NCI-H510A treated with DMSO at 0.1 percent for 48 hours (cell line): Measurements from ENCODE around the gene NR4A2.

Experiments used
- DNase-seq: peaks from one replicate; lab custom pipeline; 2025; lab: John Stamatoyannopoulos, UW

The NR4A2 gene

GRCh38 chr2:156332534-156333273 lies at the start of gene NR4A2:
Gene NR4A2 (minus strand): TSS chr2:156332721. CDS start chr2:156330186, 2,535 bp downstream.
- DNase-seq = peak; percentile 77

DNA sequence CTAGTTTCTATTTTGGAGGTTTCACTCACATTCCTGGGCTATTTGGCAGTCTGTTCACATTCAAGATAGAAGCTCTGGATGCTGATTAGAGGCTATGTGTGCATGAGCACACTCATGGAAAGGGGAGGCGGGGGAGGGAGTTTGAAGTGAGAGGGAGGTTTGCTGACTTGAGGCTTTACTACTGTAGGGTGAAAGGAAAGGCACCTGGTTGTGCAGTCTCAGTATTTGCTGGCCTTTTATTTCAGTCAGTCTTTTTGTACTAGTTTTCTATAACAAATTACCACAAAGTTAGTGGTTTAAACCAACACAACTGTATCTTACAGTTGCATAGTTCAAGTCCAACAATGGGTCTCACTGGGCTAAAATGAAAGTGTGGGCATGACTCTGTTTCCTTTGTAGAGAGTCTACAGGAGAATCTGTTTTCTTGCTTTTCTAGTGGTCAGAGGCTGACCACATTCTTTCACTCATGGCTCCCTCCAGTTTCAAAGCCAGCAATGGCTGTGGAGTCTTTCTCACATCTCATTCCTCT lies 47.7 kb upstream of the NR4A2 start:
- no peak for DNase-seq

GRCh38 chr2:156379714-156380113 lies 47.2 kb upstream of the NR4A2 start:
- no peak for DNase-seq

- no peak for DNase-seq
Observed at GRCh38 chr2:156379071-156379470, 46.5 kb upstream of the NR4A2 start.

DNA sequence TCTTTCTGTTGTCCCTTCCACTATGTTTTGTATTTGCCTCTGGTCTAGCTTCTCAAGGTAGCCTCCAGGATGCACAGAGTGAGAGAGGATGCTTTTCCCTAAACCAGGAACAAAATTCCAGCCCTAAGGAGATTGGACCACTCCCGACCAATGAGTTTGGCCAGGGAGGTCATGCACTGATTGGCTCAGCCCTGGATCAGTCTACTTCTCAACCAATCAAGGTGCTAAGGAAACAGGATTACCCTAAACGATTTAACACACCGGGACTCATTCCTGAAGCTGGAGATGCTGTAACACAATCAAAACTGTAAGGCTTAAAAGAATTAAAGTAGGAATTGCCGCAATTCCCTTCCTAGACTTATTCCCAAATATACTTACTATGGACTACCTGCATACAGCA lies 34.2 kb upstream of the NR4A2 start:
- no peak for DNase-seq

- no peak for DNase-seq
Observed at GRCh38 chr2:156363141-156363540, 30.6 kb upstream of the NR4A2 start.

- no peak for DNase-seq
Observed at GRCh38 chr2:156356014-156356754, 23.7 kb upstream of the NR4A2 start.

DNA sequence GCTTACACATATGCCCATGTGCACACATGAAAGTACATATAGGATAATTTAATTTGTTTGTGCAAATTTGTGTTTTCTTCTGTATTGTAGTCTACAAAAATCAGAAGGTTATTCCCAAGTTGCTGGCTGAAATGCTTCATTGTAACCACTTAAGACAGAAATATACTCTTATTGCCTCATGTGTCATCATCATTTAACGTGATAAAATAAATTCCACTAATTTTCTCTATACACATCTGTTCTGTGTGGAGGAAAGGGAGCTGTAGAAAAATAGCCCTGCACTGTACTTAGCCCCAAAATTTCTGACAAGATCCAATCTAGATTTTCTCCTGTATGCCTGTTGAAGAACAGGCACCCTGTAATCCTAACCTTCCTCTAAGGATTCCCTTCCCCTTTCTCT lies 20.4 kb upstream of the NR4A2 start:
- no peak for DNase-seq

GRCh38 chr2:156350374-156351142 lies 18.0 kb upstream of the NR4A2 start:
- no peak for DNase-seq

DNA sequence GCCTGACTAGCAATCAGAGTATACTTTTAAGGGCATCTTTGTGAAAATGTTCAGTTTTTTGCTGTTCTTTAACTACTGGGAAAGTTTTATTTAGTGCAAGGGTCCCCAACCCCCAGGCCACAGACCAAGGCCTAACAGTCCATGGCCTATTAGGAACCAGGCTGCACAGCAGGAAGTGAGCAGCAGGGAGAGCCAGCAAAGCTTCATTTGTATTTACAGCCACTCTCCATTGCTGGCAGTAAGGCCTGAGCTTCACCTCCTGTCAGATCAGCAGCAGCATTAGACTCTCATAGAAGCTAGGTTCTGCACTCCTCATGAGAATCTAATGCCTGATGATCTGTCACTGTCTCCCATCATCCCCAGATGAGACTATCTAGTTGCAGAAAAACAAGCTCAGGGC lies 17.1 kb upstream of the NR4A2 start:
- no peak for DNase-seq

DNA sequence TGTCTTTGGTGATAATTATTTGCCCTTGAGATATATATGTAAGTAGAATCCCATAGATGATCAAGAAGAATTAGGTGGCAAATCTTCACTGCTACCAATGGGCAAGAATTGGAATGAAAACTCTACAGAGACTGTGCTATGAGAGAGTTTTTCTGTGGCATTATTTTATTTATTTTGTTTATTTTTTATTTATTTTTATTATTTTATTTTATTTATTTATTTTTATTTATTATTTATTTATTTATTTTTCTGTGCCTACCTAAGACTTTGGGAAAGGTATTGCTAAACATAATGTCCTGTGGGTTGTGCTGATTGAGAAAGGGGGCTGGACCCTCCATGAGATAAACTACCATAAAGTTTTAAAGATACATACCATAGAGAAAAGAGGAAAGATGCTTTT lies 16.6 kb upstream of the NR4A2 start:
- DNase-seq = no peak

DNA sequence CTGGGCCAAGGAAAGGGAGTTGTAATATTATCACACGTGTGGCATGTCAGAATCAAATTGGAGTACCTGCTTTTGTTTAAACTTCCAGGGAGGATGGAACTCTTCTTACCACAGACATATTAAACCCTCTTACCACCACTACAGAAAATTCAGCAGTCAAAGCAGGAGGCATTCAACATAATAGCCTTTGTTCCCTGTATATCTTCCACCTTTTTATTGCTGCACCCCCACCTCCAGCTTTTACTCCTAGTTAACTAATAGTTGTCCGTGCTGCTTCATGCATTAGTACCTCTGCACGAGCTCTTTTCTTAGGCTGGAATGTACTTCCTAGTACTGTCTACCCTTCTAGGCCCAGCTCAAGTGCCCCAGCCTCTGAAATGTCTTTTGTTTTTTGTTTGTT lies 14.9 kb upstream of the NR4A2 start:
- DNase-seq = no peak

DNA sequence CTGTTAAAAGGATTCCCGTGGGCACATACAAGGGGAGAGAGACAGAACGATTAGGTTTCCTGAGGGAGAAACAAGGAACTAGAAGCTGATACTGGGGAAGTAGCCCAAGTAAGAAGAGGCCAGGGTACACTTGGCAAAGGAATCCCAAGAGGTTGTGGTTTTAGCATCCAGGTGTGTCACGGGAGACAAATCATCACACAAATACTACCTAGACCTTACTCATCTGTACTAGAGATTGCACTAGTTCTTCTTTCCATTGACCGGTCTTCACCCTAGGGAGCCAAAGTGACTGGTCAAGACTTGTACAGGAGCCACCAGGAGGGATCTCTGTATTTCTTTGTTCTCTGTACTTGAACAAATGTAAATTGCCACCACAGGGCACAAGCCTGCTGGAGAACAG lies 14.2 kb upstream of the NR4A2 start:
- no peak for DNase-seq

GRCh38 chr2:156345582-156345981 lies 13.1 kb upstream of the NR4A2 start:
- DNase-seq = no peak

- no peak for DNase-seq
Observed at GRCh38 chr2:156343940-156344301, 11.4 kb upstream of the NR4A2 start.

GRCh38 chr2:156343096-156343939 lies 10.8 kb upstream of the NR4A2 start:
- DNase-seq = no peak

GRCh38 chr2:156342254-156343095 lies 10.0 kb upstream of the NR4A2 start:
- DNase-seq = peak; percentile 36

DNA sequence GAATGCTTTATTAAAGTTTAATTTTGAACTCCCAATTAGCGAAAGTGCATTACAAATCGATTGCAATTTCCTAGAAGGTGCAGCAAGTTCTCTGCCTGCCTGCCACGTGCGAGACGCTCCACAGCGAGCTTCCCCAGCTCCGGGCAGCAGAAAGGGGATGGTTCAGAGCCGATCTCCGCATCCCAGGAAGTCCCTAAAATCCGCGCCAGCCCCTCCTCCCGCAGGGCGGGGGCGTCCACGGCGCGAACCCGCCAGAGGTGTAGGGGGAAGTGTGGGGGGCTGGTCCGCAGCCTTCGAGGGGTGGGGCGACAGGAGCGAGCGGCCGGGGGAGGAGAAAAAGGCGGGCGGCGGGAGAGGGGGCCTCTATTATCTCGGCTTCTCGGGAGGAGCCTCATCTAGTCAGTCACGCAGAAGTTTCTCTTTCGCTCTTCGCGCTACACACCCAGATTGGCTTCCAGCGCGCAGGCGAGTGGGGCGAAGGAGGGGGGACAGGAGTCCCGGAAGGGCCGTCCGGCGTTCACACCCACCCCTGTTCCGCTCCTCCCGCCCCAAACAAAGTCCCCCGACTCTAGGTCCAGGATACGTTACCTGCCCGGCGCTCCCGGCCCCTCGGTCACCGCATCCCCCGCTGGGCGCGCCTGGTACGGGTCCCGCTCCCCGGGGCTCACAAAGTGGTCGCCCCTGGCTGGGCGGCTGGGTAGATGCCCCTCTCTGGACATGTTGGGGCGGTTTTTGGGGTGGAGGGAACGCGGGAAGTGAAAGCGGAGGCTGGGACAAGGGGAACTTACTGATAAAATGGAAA lies 9.1 kb upstream of the NR4A2 start:
- DNase-seq = peak; percentile 66

- DNase-seq = peak; percentile 65
Observed at GRCh38 chr2:156340804-156341451, 8.4 kb upstream of the NR4A2 start.
